T-helper 2 cell treated with Interferon-gamma antibody and Interleukin-4, amounts not matched to agents 100 ng/mL and 5 ng/mL, for 36 hours (primary cell): ENCODE data around the gene TNFRSF6B. TPM values are rescaled to one million over a fixed set of nuclear protein-coding genes. Genes with fewer than 3 reads are reported as not detected.
"Not testable (repeated sequence)": the region's sequence is repeated elsewhere in the genome, so short reads cannot be mapped to it uniquely, and the experiment has no call there.

ENCODE experiments used
- intact Hi-C: fragments of 100-400 bp; cut with micrococcal nuclease; formaldehyde crosslinking; loops from one replicate; pipeline ENCODE4 v1.15.1; 2023
- total RNA-seq: library from RNA; stranded (reverse); gene quantifications from 2 replicates; pipeline ENCODE4 v1.2.3, GENCODE V29; 2022

Gene TNFRSF6B
- total RNA-seq, 1 donor from 2014 or later = not detected

DNA sequence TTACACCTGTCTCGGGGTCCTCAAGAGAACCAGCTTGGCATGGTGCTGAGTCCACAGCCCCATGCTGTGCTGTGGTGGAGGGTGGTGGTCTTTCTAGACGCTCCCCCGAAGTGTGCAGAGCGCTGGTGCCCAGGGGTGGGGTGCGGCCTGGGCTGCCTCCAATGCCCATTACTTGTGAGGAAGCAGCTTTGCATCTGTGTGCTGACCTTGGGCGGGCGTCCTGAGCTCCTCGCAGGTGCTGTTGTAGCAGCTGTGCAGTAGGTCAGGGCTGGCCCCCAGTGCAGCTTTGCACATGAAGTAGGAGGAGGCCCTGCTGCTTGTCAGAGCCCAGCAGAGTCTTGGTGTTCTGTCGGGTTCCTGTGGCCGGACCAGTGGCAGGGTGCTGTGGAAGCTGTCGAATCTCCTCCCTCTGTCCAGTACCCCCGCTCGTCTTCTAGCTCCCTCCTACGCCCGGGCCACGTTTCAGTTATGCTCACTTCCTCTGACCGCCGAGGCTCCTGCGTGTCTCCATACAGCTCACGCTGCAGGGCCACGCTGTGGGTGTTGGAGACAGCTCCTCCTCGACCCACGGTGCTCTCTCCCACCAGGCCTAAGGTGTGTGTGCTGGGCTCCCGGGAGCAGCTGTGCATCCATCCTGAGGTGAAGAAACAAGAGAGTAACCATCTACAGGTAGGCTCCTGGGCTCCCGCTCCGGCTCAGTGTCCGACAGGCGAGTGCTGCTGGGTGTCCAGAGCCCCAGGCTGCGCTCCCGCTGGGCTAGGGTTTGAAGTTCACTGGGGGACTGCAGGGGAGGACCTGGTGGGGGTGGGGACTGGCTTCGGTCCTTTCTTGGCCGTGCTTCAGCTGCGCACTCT, 34.3 kb upstream of the TNFRSF6B start:
- intact Hi-C loops = no loop called here

GRCh38 chr20:63662813-63663189, 33.7 kb upstream of the TNFRSF6B start:
- intact Hi-C loops = no loop called here

DNA sequence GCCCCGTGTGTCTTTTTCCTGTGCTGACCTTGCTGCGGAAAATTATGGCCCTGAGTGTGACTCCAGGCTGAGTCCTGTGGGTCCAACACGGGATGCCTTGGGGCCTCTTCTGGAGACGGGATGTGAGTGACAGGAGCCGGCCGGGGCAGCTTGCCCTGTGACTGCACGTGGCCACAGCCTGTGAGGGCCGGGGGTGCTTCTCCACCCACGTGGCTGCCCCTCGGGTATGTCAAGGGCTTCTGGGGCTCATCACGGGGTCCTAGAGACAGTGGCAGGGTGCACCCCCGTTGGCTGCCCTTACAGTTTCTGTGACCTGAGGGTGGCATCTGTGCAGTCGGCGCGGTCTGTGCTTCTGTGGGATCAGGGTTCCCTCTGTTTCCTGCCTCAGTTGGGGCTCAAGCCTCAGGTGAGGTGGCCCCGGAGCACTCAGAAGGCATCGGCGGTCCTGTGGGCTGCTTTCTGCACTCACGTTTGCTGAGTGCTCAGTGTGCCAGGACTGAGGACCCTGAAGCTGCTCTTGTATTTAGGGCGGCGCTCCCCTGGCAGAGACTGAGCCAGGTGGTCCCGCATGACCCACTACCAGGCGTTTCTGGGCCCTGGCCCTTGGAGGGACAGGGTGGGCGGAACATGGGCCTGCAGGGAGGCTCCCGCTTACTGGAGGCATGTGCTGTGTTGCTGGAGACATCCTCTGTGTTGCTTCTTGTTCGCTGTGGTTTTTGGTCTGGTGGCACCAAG, 33.0 kb upstream of the TNFRSF6B start:
- intact Hi-C loops = no loop called here

GRCh38 chr20:63664143-63664851, 32.2 kb upstream of the TNFRSF6B start:
- intact Hi-C loops = no loop called here

GRCh38 chr20:63664861-63665594, 31.4 kb upstream of the TNFRSF6B start:
- intact Hi-C loops = no loop called here

DNA sequence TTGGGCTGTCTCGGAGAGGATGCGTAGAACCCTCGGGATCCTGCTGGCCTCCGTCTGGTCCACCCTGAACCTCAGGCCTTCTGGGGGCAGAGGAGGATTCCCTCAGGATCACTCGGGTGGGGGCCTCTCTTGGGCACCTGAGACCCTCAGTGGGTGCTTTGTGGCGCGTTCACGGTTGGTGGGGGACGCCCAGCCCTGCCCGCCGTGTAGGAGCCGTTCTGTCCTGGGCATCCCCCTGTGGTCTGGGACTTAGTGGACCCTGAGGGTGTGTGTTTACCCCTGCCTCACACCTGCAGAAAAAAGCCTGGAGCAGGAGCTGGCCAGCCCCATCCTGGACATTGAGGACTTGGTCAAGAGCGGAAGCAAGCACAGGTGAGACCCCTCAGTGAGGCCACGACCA, 30.7 kb upstream of the TNFRSF6B start:
- intact Hi-C loops = no loop called here

GRCh38 chr20:63667858-63668257, 28.6 kb upstream of the TNFRSF6B start:
- intact Hi-C loops = no loop called here

DNA sequence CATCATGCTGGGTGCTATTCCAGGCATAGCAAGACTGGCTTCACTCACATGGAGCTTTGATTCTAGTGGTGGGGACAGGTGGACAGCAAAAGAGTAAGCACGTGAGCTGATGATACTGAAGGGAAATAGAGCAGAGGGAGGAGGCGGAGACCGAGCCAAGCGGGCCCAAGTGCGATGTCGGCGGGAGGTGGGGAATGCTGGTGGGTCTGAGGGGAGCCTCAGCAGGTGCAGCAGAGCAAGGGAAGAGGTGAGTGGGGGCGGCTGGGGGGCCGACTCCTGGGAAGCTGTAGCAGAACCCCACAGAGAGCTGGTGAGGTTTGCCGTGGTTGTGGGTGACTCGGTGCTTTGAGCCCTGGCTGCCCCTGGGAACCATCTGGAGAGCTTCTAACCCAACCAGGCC, 28.1 kb upstream of the TNFRSF6B start:
- intact Hi-C loops = no loop called here

GRCh38 chr20:63671695-63672094, 24.8 kb upstream of the TNFRSF6B start:
- intact Hi-C loops = not testable (repeated sequence)

DNA sequence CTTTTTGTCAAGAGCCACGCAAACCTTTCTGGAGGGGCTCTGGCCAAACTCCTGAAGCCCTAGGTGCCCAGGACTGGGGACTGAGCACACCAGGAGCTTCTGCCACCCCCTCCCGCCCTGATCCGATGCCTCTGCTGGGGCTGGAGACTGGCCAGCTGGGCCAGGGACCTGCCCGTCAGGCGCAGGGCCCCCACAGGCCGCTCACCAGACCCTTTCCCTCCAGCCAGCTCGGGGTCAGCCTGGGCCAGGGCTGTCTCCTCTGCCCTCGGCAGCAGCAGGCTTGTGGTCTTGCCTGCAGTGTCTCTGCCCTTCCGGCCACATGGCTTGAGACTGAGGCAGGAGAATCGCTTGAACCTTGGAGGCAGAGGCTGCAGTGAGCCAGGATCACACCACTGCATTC, 23.8 kb upstream of the TNFRSF6B start:
- intact Hi-C loops = no loop called here

GRCh38 chr20:63673951-63674350, 22.5 kb upstream of the TNFRSF6B start:
- intact Hi-C loops = no loop called here

DNA sequence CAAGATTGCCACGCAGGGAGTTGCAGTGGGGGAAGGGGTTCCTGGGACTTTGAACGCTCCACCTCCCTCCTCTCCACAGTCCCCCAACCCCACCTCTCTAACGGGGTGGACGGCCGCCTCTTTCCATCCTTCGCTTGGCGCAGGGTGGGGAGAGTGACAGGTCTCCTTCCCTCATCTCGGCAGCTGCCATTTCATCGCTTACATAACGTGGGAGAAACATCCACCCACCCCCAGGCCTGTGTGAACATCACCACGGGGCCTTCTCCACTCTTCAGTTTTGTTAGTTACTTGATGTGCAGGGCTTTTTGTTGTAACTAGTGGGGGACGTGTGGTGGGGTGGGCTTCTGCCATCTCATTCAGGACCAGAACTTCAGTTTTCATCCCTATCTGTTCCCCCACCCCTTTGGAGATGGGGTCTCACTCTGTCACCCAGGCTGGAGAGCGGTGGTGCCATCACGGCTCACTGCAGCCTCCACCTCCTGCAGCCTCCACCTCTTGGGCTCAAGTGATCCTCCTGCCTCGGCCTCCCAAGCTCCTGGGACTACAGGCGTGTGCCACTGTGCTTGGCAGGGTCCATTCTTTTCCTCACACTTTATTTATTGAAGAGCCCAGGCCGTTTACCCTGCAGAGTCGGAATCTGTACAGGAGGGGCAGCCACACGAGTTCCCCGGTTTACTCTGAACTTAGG, 20.6 kb upstream of the TNFRSF6B start:
- intact Hi-C loops = no loop called here

- intact Hi-C loops = no loop called here
These were observed 18.4 kb upstream of the TNFRSF6B start for GRCh38 chr20:63678071-63678470.

DNA sequence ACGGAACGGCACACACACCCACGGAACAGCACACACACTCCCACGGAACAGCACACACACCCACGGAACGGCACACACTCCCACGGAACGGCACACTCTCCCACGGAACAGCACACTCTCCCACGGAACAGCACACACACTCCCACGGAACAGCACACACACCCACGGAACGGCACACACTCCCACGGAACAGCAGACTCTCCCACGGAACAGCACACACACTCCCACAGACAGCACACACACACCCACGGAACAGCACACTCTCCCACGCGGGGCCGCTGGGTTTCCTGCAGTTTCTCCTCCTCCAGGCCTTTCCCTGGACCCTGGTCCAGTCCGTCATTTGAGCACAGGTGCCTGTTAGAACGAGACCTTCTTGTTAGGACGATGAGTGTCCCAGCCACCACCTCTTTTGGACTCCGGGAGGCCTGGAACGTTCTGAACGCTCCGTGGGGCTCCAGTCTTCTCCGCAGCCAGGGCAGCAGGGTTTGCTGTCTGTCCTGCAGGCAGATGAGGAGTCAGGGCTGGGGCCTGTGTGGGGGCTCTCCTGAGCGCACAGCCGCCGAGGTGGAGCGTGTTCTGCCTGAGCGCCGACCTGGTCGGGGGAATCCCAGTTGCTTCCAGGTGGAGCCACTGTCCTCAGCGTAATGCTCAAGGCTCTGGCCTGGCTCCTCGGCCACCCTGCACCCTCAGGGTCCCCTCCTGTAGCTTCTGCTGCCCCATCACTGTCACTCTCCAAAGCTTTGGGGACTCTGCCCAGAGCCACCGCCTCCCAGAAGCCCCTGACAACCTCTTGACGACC, 17.6 kb upstream of the TNFRSF6B start:
- intact Hi-C loops = no loop called here

DNA sequence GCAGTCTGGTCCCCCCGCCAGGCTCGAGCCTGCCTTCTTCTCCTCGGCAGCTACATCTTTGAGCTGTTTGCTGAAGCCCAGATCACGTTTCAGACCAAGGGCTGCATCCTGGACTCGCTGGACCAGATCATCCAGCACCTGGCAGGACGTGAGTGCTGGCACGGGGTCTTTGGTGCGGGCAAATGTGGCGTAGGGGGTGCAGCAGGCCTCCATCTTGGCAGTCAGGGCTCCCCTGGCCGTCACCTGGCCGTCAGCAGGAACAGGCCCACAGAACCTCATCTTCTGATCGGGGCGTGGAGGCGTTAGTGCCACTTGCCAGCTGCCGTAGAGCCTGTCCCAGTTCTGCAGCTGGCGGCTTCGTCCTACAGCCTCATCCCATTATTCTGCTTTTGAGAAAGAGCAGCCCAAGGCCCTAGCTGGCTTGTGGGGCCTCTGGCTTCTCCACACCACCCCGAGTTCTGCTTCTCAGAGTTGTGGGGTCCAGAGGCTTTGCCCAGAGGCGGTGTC, 16.6 kb upstream of the TNFRSF6B start:
- intact Hi-C loops = no loop called here

DNA sequence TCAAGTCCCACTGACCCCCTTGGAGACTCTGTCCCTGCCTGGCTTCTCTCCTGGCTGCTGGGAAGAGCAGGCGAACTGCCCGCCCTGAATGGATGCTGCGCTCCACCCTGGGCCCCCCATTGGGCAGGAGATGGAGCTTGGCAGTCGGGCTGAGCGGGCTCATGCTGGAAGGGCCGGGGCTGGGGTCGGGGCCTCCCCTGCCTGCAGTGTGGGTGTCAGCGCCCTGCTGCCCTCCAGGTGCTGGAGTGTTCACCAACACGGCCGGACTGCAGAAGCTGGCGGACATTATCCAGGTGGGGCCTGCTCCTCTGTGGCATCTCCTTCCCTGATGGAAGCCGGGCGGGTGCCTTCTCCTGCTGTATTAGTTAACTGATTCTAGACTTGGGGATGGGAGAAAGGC, 16.0 kb upstream of the TNFRSF6B start:
- intact Hi-C loops = no loop called here

- intact Hi-C loops = no loop called here
These were observed 15.4 kb upstream of the TNFRSF6B start for GRCh38 chr20:63680857-63681608.

DNA sequence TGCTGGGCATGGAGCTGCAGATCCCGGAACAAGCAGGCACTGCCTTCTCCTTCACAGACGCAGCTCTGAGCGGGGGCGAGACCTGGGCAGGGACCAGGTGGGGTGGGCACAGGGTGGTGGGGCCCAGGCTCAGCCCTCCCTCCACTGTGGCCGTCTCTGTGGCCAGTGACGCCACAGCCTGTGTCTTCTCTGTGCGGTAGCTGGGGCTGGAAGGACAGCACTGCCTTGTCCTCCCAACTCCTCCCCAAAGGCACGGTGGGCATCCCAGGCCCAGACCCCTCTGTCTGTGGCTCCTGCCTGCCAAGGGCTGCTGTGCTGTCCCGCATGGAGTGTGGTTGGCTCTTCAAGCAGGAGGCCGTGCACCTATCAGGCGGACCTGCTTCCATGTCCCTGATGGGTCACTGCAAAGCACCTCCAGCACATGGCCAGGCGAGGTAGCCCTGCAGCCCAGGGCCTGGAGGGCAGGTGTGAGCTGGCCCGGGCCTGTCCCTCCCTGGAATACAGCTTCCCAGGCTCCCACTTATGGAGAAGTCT, 14.8 kb upstream of the TNFRSF6B start:
- intact Hi-C loops = no loop called here
